OCI-LY7 (cell line): ENCODE measurements around the gene CPT1A.

ENCODE experiments used
- EZH2phosphoT487 ChIP-seq: fragments of 200-600 bp; sonication (generic); IDR thresholded peaks from 2 replicates; pipeline ENCODE4 v1.6.1; 2018; ENCODE audit warnings: low read depth, borderline replicate concordance, mild to moderate bottlenecking, mixed run types, antibody characterized with exemption, low read length, moderate library complexity, mixed read lengths
- TF ChIP-seq, protein P1 (sequence below): fragments of 200-600 bp; sonication (generic); conservative IDR thresholded peaks from 2 replicates; pipeline ENCODE4 v1.5.1; 2014; ENCODE audit warnings: mild to moderate bottlenecking, antibody characterized with exemption, low read length, moderate library complexity, mixed read lengths

DNA sequence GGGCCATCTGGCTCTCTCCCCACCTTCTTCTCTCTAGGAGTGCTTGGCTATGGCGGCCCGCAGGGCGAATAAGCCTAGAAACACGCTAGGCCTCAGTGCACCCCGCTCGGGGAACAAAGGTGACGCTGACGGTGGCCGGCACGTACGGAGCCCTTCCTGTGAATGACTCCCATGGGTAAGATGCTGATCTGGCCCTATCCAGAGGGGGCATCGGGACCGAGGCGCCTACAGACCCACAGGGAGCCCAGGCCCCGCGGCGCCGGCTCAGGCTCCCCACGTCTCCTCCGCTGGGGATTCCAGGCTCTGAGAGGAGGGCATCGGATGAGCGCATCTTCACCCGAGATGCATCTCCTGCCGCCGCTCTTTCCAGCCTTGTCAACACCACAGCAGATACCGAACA, 59.0 kb downstream of the CPT1A start:
- TF ChIP-seq, protein P1, sequence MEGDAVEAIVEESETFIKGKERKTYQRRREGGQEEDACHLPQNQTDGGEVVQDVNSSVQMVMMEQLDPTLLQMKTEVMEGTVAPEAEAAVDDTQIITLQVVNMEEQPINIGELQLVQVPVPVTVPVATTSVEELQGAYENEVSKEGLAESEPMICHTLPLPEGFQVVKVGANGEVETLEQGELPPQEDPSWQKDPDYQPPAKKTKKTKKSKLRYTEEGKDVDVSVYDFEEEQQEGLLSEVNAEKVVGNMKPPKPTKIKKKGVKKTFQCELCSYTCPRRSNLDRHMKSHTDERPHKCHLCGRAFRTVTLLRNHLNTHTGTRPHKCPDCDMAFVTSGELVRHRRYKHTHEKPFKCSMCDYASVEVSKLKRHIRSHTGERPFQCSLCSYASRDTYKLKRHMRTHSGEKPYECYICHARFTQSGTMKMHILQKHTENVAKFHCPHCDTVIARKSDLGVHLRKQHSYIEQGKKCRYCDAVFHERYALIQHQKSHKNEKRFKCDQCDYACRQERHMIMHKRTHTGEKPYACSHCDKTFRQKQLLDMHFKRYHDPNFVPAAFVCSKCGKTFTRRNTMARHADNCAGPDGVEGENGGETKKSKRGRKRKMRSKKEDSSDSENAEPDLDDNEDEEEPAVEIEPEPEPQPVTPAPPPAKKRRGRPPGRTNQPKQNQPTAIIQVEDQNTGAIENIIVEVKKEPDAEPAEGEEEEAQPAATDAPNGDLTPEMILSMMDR = no peak
- TF ChIP-seq EZH2phosphoT487 = no peak
